LoVo (cell line): ENCODE data around the gene ADGRL1.
A peak's percentile ranks its signal among the peaks of the same experiment; 100 is the strongest.
"Not testable (repeated sequence)": the region's sequence is repeated elsewhere in the genome, so short reads cannot be mapped to it uniquely, and the experiment has no call there.

Source experiments
- DNase-seq: peaks from one replicate; pipeline ENCODE4 v3.0.0-alpha.2; 2016; ENCODE audit warnings: low spot score

Gene ADGRL1

GRCh38 chr19:14161305-14161704 lies 44.7 kb downstream of the ADGRL1 start:
- DNase-seq, result no peak

- DNase-seq, result no peak
Observed at GRCh38 chr19:14160017-14160703, 45.8 kb downstream of the ADGRL1 start.

- no peak for DNase-seq
Observed at GRCh38 chr19:14159059-14159458, 46.9 kb downstream of the ADGRL1 start.

- DNase-seq, result no peak
Observed at GRCh38 chr19:14158276-14159023, 47.5 kb downstream of the ADGRL1 start.

GRCh38 chr19:14156971-14157717 lies 48.8 kb downstream of the ADGRL1 start:
- no peak for DNase-seq

- DNase-seq, result no peak
Observed at GRCh38 chr19:14156122-14156521, 49.8 kb downstream of the ADGRL1 start.

GRCh38 chr19:14155371-14155770 lies 50.6 kb downstream of the ADGRL1 start:
- no peak for DNase-seq

- DNase-seq, result no peak
Observed at GRCh38 chr19:14152713-14153112, 53.3 kb downstream of the ADGRL1 start.

- DNase-seq, result no peak
Observed at GRCh38 chr19:14150770-14151661, 55.0 kb downstream of the ADGRL1 start.

GRCh38 chr19:14150041-14150769 lies 55.8 kb downstream of the ADGRL1 start:
- DNase-seq, result no peak

GRCh38 chr19:14149509-14149994 lies 56.4 kb downstream of the ADGRL1 start:
- DNase-seq, result no peak

GRCh38 chr19:14148751-14149410 lies 57.1 kb downstream of the ADGRL1 start:
- DNase-seq, result no peak

GRCh38 chr19:14147797-14148605 lies 58.0 kb downstream of the ADGRL1 start:
- DNase-seq, result peak; percentile 32

- DNase-seq, result no peak
Observed at GRCh38 chr19:14146789-14147216, 59.2 kb downstream of the ADGRL1 start.

- DNase-seq, result not testable (repeated sequence)
Observed at GRCh38 chr19:14146169-14146568, 59.8 kb downstream of the ADGRL1 start.

GRCh38 chr19:14145381-14145780 lies 60.6 kb downstream of the ADGRL1 start:
- DNase-seq, result no peak

- DNase-seq, result no peak
Observed at GRCh38 chr19:14142262-14143190, 63.4 kb downstream of the ADGRL1 start.

- no peak for DNase-seq
Observed at GRCh38 chr19:14141041-14141440, 64.9 kb downstream of the ADGRL1 start.
